ENCODE results near the gene KCNMA1. TPM values are rescaled to one million over a fixed set of nuclear protein-coding genes. Genes with fewer than 3 reads are reported as not detected.
A peak's percentile ranks its signal among the peaks of the same experiment; 100 is the strongest.

The KCNMA1 gene
- total and polyA plus RNA-seq, 9 of the 15 experiments (the other 6 are each of a cell fraction or from before 2014, with no cell fraction given) = 0.01 to 0.95 (median 0.15) TPM; not detected in 4

- TF ChIP-seq PBX2 (CRISPR knock-in tag; IDR thresholded peaks at IDR 0.05; ENCODE audit: low read depth) (no peak), PBX2 (tag; conservative IDR thresholded peaks at IDR 0.05; ENCODE audit: low read depth) (no peak), CREB1 (IDR thresholded peaks at IDR 0.05) (no peak), CREB1 (CRISPR knock-in tag; IDR thresholded peaks at IDR 0.05) (no peak), ZNF146 (CRISPR knock-in tag; IDR thresholded peaks at IDR 0.05; ENCODE audit: unreplicated experiment) (no peak), ATF3 (IDR thresholded peaks at IDR 0.05) (peak; percentile 65), ATF3 (CRISPR knock-in tag; conservative IDR thresholded peaks at IDR 0.05) (no peak), ZBTB12 (CRISPR knock-in tag; IDR thresholded peaks at IDR 0.05) (no peak), RNF219 (CRISPR knock-in tag; IDR thresholded peaks at IDR 0.05) (no peak), CREBBP (IDR thresholded peaks at IDR 0.05; ENCODE audit: low read depth, low read length) (no peak), ZNF277 (CRISPR knock-in tag; IDR thresholded peaks at IDR 0.05; ENCODE audit: borderline replicate concordance) (no peak), ELF1 (tag; IDR thresholded peaks at IDR 0.05) (no peak), DPF2 (IDR thresholded peaks at IDR 0.05) (no peak), NFIC (IDR thresholded peaks at IDR 0.05) (no peak), ATF7 (IDR thresholded peaks at IDR 0.05) (peak; percentile 55; the same call in 1 of the 2 replicates)
Measured at GRCh38 chr10:77138541-77138940, 499.1 kb downstream of the KCNMA1 start (continued).
